ENCODE data around the gene FGGY.
"Not testable (repeated sequence)": the region's sequence is repeated elsewhere in the genome, so short reads cannot be mapped to it uniquely, and the experiment has no call there.

The FGGY gene

GRCh38 chr1:59557549-59557885, 260.6 kb downstream of the FGGY start:
- no peak for DNase-seq

- DNase-seq, result not testable (repeated sequence)
These were observed 261.7 kb downstream of the FGGY start for GRCh38 chr1:59558580-59558979.

- DNase-seq, result no peak
These were observed 264.0 kb downstream of the FGGY start for GRCh38 chr1:59560807-59561450.

- no peak for DNase-seq
These were observed 264.9 kb downstream of the FGGY start for GRCh38 chr1:59561796-59562195.

DNA sequence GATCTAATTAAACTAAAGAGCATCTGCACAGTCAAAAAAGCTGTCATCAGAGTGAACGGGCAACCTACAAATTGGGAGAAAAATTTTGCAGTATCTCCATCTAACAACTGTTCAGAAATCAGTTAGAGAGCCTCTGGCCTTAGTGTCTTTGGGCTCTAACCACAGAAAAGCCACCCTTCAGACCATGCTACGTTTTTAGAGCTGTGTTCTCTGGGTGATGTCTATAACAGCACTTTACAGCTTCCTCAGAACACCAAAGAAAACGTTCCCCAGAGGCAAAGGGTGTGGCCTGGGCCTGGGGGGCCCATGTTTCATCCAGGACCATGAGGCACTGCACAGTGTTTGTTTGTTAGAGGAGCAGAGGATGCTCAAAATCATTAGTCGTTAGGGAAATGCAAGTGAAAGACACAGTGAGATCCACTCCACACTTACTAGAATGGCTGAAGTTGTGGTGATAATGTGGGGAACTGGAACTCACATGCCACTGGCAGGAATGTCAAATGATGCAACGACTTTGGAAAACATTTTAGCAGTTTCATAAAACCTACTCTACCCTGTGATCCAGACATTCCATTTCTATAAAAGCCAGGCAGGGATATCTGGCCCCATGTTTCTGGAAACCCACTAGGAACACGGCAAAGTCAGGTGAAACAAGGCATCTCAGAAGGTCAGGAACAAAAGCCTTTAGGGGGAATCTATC, 267.4 kb downstream of the FGGY start:
- DNase-seq, result no peak

GRCh38 chr1:59565611-59566410, 268.9 kb downstream of the FGGY start:
- no peak for DNase-seq

DNA sequence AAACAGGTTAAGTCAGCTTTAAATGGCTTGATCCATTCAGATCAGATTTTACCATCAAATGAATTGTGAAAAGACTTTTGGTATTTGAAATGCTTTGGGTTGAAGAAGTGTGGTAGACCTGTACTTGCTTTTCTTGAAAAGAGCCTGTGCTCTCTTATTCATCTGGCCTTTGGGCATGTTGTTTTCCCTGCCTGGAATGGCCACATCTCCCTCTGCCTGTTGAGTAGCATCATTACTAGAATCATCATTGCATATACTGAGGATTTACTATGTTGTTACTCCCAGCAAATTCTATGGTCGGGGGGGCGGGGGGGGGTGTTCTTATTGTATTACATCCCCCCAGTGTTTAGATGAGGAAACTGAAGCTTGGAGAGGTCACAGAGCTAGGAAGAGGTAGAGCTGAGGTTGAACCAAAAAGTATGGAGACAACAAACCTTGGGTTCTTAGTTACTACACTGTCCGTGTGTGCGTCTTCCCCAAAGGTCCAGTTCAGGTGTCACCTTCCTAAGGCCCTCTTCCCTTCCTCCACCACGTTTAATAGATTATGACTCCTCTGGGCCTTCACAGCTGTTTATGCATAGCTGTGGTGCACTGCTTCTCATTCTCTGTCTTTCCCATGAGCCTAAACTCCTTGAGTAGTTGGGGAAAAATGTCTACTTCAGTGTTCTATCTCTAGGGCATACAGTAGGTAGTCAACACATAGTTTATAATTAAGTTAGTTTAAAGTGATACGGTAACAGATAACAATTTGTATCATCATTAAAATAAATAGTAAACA, 271.5 kb downstream of the FGGY start:
- no peak for DNase-seq

- DNase-seq, result no peak
These were observed 272.3 kb downstream of the FGGY start for GRCh38 chr1:59569198-59569597.

- DNase-seq, result no peak
These were observed 273.6 kb downstream of the FGGY start for GRCh38 chr1:59570524-59570923.

GRCh38 chr1:59574085-59574484, 277.2 kb downstream of the FGGY start:
- DNase-seq, result no peak

GRCh38 chr1:59577774-59578173, 280.9 kb downstream of the FGGY start:
- no peak for DNase-seq

DNA sequence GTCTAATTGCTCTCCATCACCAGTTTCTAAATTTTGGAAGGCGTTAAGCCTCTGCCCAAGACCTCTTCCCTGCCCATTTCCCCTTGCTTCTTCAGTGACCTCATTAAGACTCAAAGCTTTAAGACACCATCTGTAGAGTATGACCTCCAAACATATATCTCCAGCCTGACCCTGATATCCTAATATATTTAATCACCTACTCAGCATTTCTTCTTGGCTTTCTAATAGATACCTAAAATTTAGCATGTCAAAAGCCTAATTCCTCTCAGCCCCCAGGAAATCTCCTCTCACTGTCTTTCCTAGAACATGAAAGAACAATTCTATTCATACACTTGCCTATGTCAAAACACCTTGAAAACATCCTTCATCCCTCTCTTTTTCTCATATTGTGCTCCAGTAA, 282.3 kb downstream of the FGGY start:
- no peak for DNase-seq

GRCh38 chr1:59580257-59580656, 283.4 kb downstream of the FGGY start:
- no peak for DNase-seq

GRCh38 chr1:59592410-59592809, 295.5 kb downstream of the FGGY start:
- DNase-seq, result not testable (repeated sequence)

DNA sequence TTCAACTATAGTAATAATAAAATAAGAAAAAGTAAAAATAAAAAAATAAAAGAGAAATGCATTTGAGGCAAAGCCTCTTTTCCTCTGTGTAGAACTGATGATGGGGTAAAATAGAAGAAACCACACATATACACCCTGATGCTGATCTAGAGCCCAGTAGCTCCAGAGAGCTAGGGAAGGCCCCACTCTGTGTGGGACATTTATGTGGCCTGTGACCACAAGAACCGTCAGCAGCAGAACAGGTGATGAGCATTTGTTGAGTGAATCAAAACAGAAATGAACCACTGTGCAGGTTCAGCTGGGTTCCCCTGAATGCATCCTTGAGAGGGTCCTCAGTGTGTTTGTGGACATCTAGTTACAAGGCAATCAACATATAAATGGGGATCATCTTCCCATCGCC, 296.0 kb downstream of the FGGY start:
- no peak for DNase-seq

- DNase-seq, result no peak
These were observed 297.2 kb downstream of the FGGY start for GRCh38 chr1:59593798-59594790.

GRCh38 chr1:59595774-59596173, 298.9 kb downstream of the FGGY start:
- DNase-seq, result no peak

DNA sequence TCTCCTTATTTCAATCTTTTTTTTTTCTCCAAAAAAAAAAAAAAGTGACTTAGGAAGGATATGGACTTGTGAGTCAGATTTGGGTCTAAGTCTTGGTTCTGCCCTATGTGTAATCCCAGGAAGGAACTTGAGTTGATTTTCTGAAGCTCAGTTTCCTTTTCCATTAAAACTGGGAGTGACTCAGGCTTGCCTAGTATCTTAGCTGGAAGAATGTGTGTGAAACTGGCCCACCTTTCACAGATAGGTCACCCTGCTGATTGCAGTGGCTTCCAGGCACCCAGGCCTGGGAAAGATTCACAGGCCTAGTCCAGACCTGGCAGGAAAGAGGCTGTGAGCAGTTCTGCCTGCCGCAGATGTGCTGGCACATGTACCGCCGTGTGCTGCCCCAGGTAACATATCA, 299.5 kb downstream of the FGGY start:
- no peak for DNase-seq

- DNase-seq, result no peak
These were observed 300.1 kb downstream of the FGGY start for GRCh38 chr1:59596956-59597355.

- DNase-seq, result no peak
These were observed 300.7 kb downstream of the FGGY start for GRCh38 chr1:59597420-59598119.

DNA sequence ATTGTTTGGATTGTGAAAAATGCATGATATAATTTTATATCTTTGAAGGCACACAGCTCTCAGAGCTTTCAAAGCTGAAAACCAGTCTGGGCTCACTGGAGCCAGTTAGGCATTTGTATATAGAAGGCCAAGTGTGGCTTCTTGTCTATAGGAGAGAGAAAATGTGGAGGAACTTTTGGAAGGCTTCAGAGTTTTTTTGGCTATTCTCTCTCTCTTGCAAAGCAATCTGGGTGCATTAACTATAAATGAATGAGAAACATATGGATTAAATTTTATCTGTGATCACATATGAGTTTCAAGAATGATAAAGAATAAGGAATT, 301.2 kb downstream of the FGGY start:
- no peak for DNase-seq

- no peak for DNase-seq
These were observed 304.1 kb downstream of the FGGY start for GRCh38 chr1:59601041-59601441.

Data from NCI-H1048 (cell line).